ENCODE results near the gene TMEM141.

DNA sequence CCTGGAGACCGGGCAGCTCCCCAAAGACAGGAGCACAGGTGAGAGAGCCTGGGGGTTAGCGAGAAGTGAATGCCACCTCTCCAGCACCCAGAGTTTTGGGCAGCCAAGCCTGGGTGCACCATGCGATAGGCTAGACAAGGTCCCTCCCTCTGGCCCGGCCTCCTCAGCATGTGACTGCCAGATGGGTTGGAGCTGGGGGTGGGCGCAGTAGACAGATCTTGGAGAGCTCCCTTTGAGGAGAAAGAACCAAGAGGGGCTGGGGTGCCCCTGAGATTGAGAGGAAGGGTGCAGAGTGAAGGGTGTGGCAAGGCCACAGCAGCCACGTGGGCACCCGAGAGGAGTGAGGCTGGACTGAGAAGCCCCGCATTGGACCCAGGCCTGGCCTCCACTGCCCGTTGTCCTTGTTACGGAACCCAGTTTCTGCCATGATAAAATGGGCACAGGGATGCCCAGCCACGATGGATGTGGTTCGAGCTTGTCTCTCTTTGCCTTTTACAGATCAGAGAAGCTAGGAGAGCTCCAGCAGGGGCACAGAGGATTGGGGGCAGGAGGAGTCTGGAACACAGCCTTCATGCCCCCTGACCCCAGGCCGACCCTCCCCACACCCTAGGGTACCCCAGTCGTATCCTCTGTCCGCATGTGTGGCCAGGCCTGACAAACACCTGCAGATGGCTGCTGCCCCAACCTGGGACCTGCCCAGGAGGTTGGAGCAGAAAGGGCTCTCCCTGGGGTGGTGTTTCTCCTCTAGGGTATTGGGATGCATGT is 1.4 kb downstream of the TMEM141 start:
- TF ChIP-seq, protein P1, sequence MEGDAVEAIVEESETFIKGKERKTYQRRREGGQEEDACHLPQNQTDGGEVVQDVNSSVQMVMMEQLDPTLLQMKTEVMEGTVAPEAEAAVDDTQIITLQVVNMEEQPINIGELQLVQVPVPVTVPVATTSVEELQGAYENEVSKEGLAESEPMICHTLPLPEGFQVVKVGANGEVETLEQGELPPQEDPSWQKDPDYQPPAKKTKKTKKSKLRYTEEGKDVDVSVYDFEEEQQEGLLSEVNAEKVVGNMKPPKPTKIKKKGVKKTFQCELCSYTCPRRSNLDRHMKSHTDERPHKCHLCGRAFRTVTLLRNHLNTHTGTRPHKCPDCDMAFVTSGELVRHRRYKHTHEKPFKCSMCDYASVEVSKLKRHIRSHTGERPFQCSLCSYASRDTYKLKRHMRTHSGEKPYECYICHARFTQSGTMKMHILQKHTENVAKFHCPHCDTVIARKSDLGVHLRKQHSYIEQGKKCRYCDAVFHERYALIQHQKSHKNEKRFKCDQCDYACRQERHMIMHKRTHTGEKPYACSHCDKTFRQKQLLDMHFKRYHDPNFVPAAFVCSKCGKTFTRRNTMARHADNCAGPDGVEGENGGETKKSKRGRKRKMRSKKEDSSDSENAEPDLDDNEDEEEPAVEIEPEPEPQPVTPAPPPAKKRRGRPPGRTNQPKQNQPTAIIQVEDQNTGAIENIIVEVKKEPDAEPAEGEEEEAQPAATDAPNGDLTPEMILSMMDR (IDR thresholded peaks at IDR 0.05): no peak
- no peak for TF ChIP-seq ZFX (IDR thresholded peaks at IDR 0.05; ENCODE audit: borderline replicate concordance)
